Measurements from ENCODE around the gene TBCK.
"Not testable (repeated sequence)": the region's sequence is repeated elsewhere in the genome, so short reads cannot be mapped to it uniquely, and the experiment has no call there.

TBCK gene

GRCh38 chr4:106315968-106316772 lies at the start of gene TBCK, which contains the start of gene AIMP1:
TSS of gene TBCK (minus strand) at chr4:106316209. CDS start at chr4:106308960, 7,249 bp downstream.
TSS of gene AIMP1 (plus strand) at chr4:106316550. CDS start at chr4:106325010, 8,460 bp downstream.
- peak; percentile 81 for DNase-seq

DNA sequence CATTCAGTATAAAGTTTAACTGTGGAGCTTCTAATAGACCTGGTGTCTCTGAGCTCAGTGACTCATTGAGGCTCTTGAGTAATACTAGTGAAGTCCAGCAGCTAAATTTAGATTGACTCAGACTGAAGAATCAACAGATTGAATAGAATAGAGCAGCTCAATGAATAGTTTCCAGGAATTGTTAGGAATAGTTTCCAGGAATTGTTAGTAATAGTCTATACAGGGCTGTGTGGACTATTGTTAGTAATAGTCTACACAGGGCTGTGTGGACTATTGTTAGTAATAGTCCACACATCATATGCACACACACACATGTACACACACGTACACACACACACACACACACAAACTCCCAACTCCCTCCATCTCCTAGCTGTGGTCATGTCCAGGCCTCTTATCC lies 49.6 kb upstream of the TBCK start:
- DNase-seq: no peak

- no peak for DNase-seq
Observed at GRCh38 chr4:106364282-106364681, 48.3 kb upstream of the TBCK start.

- DNase-seq: no peak
Observed at GRCh38 chr4:106362086-106362825, 46.2 kb upstream of the TBCK start.

GRCh38 chr4:106358899-106359298 lies 42.9 kb upstream of the TBCK start:
- DNase-seq: no peak

GRCh38 chr4:106355193-106355592 lies 39.2 kb upstream of the TBCK start:
- DNase-seq: no peak

DNA sequence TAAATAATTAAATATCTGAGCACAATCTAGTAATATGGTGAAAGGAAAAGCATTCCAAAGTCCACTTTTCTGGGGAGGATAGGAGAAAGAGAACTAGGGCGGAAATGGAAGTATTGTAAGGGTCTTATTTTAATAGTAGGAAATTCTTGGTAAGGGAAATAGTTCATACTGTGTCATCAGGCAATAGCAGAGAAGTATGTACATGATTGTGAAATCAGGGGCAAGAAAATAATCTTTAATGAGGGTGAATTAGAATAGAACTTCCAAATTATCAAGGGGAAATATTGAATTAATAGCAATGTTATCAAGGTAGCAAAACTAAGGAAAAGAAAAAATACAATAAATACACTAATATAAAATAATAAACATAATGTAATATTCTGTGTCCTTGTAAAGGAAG lies 37.8 kb upstream of the TBCK start:
- no peak for DNase-seq

- DNase-seq: no peak
Observed at GRCh38 chr4:106351016-106351415, 35.0 kb upstream of the TBCK start.

DNA sequence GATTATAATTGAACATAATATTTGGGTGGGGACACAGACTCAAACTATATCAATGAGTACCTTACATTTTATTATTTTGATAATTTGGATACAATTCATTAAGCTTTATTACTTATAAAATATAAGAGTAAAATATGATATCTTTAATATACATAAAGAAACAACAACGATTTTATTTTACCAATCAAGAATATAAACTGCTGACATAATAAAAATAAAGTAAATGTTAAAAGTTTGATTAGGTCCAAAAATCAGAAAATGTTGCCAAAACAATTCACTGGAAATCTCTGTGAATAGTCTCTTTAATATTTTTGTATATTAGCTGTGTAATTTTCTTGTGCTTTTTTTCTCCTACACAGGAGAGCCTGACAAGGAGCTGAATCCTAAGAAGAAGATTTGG lies 31.2 kb upstream of the TBCK start:
- no peak for DNase-seq

- no peak for DNase-seq
Observed at GRCh38 chr4:106344647-106344970, 28.6 kb upstream of the TBCK start.

DNA sequence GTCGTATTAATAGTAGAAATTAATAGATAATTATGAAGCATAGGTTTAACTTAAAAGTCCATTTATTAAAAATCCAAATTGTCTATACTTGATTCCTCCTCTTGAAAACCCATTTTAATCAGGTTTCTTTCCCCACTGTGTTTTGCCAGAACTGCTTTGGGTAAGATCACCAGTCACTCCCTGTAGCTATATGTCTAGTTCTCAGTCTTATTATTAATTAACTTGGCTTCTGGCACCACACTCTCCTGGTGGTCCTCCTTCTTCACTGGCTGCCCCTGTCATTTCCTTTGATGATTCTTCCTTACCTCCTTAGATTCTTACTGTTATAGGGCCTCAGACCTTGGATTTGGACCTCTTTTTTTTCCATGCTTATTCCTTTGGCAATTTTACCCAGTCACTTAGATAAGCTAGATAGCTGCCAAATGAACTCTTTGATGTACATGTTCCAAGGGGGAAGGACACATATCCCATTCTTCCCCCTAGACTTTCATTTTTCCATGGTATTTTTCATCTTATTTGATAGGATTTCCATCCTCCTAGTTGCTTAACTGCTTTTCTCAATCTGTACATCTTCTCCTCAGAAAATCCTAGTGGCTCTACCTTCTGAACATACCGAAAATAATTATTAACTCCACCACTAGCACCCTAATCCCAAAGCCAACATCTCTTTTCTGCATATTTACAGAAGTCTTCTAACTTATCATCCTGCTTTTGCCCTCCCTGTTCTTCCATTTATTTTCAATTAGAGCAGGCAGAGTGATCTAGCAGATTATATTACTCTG lies 28.0 kb upstream of the TBCK start:
- no peak for DNase-seq

DNA sequence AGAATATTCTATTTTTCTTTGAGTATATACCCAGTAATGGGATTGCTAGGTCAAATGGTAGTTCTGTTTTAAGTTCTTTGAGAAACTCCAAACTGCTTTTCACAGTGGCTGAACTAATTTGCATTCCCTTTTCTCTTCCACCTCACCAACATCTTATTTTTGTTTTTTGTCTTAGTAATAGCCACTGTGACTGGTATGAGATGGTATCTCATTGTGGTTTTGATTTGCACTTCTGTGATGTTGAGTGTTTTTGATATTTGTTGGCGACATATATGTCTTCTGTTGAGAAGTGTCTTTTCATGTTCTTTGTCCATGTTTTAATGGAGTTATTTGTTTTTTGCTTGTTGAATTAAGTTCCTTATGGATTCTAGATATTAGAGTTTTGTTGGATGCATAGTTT lies 24.8 kb upstream of the TBCK start:
- no peak for DNase-seq

GRCh38 chr4:106339431-106339830 lies 23.4 kb upstream of the TBCK start:
- DNase-seq: no peak

- DNase-seq: no peak
Observed at GRCh38 chr4:106338671-106339070, 22.7 kb upstream of the TBCK start.

DNA sequence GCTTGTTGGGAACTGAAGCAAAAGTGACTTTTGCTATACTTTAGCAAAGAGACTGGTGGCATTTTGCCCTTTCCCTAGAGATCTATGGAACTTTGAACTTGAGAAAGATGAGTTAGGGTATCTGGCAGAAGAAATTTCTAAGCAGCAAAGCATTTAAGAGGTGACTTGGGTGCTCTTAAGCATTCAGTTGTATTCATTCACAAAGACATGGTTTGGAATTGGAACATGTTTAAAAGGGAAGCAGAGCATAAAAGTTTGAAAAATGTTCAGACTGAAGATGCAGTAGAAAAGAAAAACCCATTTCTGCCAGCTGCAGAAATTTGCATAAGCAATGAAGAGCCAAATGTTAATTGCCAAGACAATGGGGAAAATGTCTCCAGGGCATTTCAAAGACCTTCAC lies 21.9 kb upstream of the TBCK start:
- DNase-seq: no peak

GRCh38 chr4:106336618-106337017 lies 20.6 kb upstream of the TBCK start:
- no peak for DNase-seq

DNA sequence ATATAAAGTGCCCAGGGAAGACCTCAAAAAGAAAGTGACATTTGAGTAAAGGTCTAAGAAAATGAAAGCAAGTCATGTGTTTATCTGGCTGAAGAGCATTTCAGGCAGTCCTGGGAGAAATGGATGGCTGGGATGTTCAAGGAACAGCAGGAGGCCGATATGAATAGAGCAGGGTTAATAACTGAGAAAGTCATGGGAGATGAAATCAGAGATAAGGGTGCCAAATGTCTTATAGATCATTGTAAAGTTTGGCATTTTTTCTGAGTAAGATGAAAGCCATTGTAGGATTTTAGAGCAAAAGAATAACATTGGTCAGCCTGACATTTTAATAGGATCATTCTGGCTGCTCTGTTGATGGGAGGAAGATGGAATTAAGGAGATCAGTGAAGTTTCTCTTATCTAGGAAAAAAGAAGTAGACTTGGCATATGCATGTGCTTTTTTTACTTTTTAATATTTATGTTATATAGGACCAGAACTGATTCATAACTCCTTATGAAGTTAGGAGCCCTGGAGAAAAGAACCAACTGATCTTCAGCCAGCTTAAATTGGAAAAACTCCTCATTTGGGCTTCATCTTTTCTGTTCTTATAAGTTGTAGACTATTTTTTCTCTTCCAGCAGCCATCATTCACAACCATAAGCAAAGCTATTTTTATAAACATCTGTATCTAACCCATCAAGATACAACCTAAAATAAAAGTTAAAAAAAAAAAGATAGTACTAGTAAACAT lies 18.9 kb upstream of the TBCK start:
- no peak for DNase-seq

- DNase-seq: no peak
Observed at GRCh38 chr4:106333186-106333585, 17.2 kb upstream of the TBCK start.

GRCh38 chr4:106329041-106329618 lies 13.1 kb upstream of the TBCK start:
- DNase-seq: peak; percentile 5

GRCh38 chr4:106325800-106326199 lies 9.8 kb upstream of the TBCK start:
- no peak for DNase-seq

DNA sequence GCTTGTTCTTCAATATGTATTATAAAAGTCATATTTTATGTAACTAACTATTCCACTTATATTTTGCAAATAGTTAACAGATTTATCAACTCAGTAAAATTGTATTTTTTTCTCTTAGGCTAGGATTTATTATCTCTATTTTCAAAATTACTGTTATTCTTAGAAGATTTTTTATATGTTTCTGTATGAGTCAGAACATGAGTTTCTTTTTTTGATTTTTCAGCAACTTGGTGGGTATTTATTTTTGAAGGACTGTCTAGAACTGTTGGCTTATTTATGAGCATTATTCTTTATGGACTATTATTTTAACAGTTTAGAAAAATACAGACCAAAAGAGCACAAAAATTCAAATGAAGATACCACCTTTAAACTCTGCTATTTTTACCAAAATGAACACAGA lies 7.1 kb upstream of the TBCK start:
- DNase-seq: no peak

GRCh38 chr4:106321814-106322213 lies 5.8 kb upstream of the TBCK start:
- DNase-seq: not testable (repeated sequence)

DNA sequence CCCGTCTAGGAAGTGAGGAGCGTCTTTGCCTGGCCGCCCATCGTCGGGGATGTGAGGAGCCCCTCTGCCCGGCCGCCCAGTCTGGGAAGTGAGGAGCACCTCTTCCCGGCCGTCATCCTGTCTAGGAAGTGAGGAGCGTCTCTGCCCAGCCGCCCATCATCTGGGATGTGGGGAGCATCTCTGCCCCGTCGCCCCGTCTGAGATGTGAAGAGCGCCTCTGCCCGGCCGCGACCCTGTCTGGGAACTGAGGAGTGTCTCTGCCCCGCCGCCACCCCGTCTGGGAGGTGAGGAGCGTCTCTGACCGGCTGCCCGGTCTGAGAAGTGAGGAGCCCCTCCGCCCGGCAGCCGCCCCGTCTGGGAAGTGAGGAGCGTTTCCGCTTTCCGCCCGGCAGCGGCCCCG lies 5.2 kb upstream of the TBCK start:
- not testable (repeated sequence) for DNase-seq

Measured in NCI-H446 treated with DMSO at 0.1 percent for 48 hours (cell line).